ENCODE results near the gene SYNE2.

The SYNE2 gene

GRCh38 chr14:64117671-64118402 is 265.0 kb downstream of the SYNE2 start:
- TF ChIP-seq NFIC (IDR thresholded peaks at IDR 0.05), result no peak
- TF ChIP-seq EP300 (IDR thresholded peaks at IDR 0.05; ENCODE audit: borderline replicate concordance), result peak; percentile 40; the same call in 1 of the 2 replicates
- no peak for TF ChIP-seq TAF1 (IDR thresholded peaks at IDR 0.05; ENCODE audit: low read depth)
- no peak for TF ChIP-seq USF1 (IDR thresholded peaks at IDR 0.05)
- TF ChIP-seq FOXM1 (IDR thresholded peaks at IDR 0.05; ENCODE audit: borderline replicate concordance, low read depth), result no peak
- peak; percentile 69 for TF ChIP-seq TEAD4 (IDR thresholded peaks at IDR 0.05)
- no peak for TF ChIP-seq EGR1 (IDR thresholded peaks at IDR 0.05)
- no peak for TF ChIP-seq CREB1 (IDR thresholded peaks at IDR 0.05; ENCODE audit: low read depth)
- peak; percentile 23; the same call in 1 of the 2 replicates for TF ChIP-seq RAD21 (IDR thresholded peaks at IDR 0.05; ENCODE audit: low read depth)
- TF ChIP-seq CEBPB (IDR thresholded peaks at IDR 0.05), result no peak
- peak; percentile 51 for TF ChIP-seq TCF12 (IDR thresholded peaks at IDR 0.05; ENCODE audit: low read depth)

GRCh38 chr14:64118892-64119291 is 266.1 kb downstream of the SYNE2 start:
- TF ChIP-seq NFIC (IDR thresholded peaks at IDR 0.05), result no peak
- TF ChIP-seq TAF1 (IDR thresholded peaks at IDR 0.05; ENCODE audit: low read depth), result no peak
- TF ChIP-seq CEBPB (IDR thresholded peaks at IDR 0.05), result no peak
- TF ChIP-seq ZBTB7A (IDR thresholded peaks at IDR 0.05; ENCODE audit: low read depth), result no peak
- TF ChIP-seq USF1 (IDR thresholded peaks at IDR 0.05), result no peak

GRCh38 chr14:64119500-64119899 is 266.7 kb downstream of the SYNE2 start:
- TF ChIP-seq ZBTB7A (IDR thresholded peaks at IDR 0.05; ENCODE audit: low read depth) (no peak), NFIC (IDR thresholded peaks at IDR 0.05) (no peak), REST (IDR thresholded peaks at IDR 0.05; ENCODE audit: low read depth) (no peak), EGR1 (IDR thresholded peaks at IDR 0.05) (no peak), FOXM1 (IDR thresholded peaks at IDR 0.05; ENCODE audit: borderline replicate concordance, low read depth) (no peak), CREB1 (IDR thresholded peaks at IDR 0.05; ENCODE audit: low read depth) (no peak), CEBPB (IDR thresholded peaks at IDR 0.05) (no peak), YY1 (IDR thresholded peaks at IDR 0.05; ENCODE audit: low read depth) (no peak), EP300 (IDR thresholded peaks at IDR 0.05; ENCODE audit: borderline replicate concordance) (no peak), TCF12 (IDR thresholded peaks at IDR 0.05; ENCODE audit: low read depth) (no peak)

GRCh38 chr14:64119980-64120379 is 267.2 kb downstream of the SYNE2 start:
- no peak for TF ChIP-seq EGR1 (IDR thresholded peaks at IDR 0.05)
- no peak for TF ChIP-seq CEBPB (IDR thresholded peaks at IDR 0.05)
- TF ChIP-seq TAF1 (IDR thresholded peaks at IDR 0.05; ENCODE audit: low read depth), result no peak
- TF ChIP-seq NFIC (IDR thresholded peaks at IDR 0.05), result no peak
- no peak for TF ChIP-seq USF1 (IDR thresholded peaks at IDR 0.05)
- TF ChIP-seq ZBTB7A (IDR thresholded peaks at IDR 0.05; ENCODE audit: low read depth), result no peak
- TF ChIP-seq YY1 (IDR thresholded peaks at IDR 0.05; ENCODE audit: low read depth), result no peak
- no peak for TF ChIP-seq TCF12 (IDR thresholded peaks at IDR 0.05; ENCODE audit: low read depth)
- no peak for TF ChIP-seq MAX (IDR thresholded peaks at IDR 0.05)
- TF ChIP-seq EP300 (IDR thresholded peaks at IDR 0.05; ENCODE audit: borderline replicate concordance), result no peak

GRCh38 chr14:64123241-64123822 is 270.5 kb downstream of the SYNE2 start:
- TF ChIP-seq EP300 (IDR thresholded peaks at IDR 0.05; ENCODE audit: borderline replicate concordance) (no peak), REST (IDR thresholded peaks at IDR 0.05; ENCODE audit: low read depth) (no peak)

GRCh38 chr14:64125270-64125669 is 272.5 kb downstream of the SYNE2 start:
- no peak for TF ChIP-seq TEAD4 (IDR thresholded peaks at IDR 0.05)
- TF ChIP-seq EP300 (IDR thresholded peaks at IDR 0.05; ENCODE audit: borderline replicate concordance), result no peak
- TF ChIP-seq REST (IDR thresholded peaks at IDR 0.05; ENCODE audit: low read depth), result no peak
- no peak for TF ChIP-seq MAX (IDR thresholded peaks at IDR 0.05)
- no peak for TF ChIP-seq YY1 (IDR thresholded peaks at IDR 0.05; ENCODE audit: low read depth)
- no peak for TF ChIP-seq FOXM1 (IDR thresholded peaks at IDR 0.05; ENCODE audit: borderline replicate concordance, low read depth)
- no peak for TF ChIP-seq NFIC (IDR thresholded peaks at IDR 0.05)

Data from Ishikawa (cell line).